Naive thymus-derived CD4-positive, alpha-beta T cell (primary cell): ENCODE measurements around the gene CTAGE1. TPM values are rescaled to one million over a fixed set of nuclear protein-coding genes. Genes with fewer than 3 reads are reported as not detected.

Experiments
- ATAC-seq: fragments of 150-1000 bp; cut with Tn5 transposase; 2 replicates; pipeline ENCODE4 v1.10.0; 2021; ENCODE audit warnings: mild to moderate bottlenecking, moderate library complexity
- CTCF ChIA-PET: fragments of 350-600 bp; sonication (Branson Sonifier 250); formaldehyde crosslinking; loops from one replicate; lab custom pipeline; 2021; ENCODE audit warnings: antibody characterized with exemption; lab: Charles Lee
- POLR2A ChIA-PET: fragments of 350-600 bp; sonication (Branson Sonifier 250); formaldehyde crosslinking; loops from one replicate; lab custom pipeline; 2021; ENCODE audit warnings: antibody characterized with exemption, inconsistent platforms; lab: Charles Lee
- DNase-seq, 9 donors: peaks; one replicate each; pipeline versions ENCODE4 v3.0.0 to v3.0.0-alpha.2; 2020 to 2022; ENCODE audit warnings: mixed read lengths in 1 of 9
- H3K27ac ChIP-seq: one replicate; pipeline ENCODE4 v1.7.0; 2013; ENCODE audit warnings: mild to moderate bottlenecking, low read depth, low read length, moderate library complexity
- H3K27me3 ChIP-seq, 2 donors: one replicate each; pipeline ENCODE4 v1.7.0; 2013; ENCODE audit warnings: low read length in 2 of 2, mild to moderate bottlenecking in 2 of 2, moderate library complexity in 2 of 2; ENCODE audit not compliant: control insufficient read depth in 2 of 2, insufficient read depth in 2 of 2
- H3K36me3 ChIP-seq, 3 experiments: 1 replicate in 2 of 3; 2 replicates in 1 of 3; pipeline ENCODE4 v1.7.0; 2013; ENCODE audit warnings: low read length in 3 of 3, mild to moderate bottlenecking in 3 of 3, moderate library complexity in 1 of 3; ENCODE audit not compliant: insufficient read depth in 3 of 3, control insufficient read depth in 2 of 3
- H3K4me1 ChIP-seq, 2 donors: one replicate each; pipeline ENCODE4 v1.7.0; 2013; ENCODE audit warnings: low read length in 2 of 2, mild to moderate bottlenecking in 2 of 2, moderate library complexity in 1 of 2; ENCODE audit not compliant: control insufficient read depth in 2 of 2, insufficient read depth in 2 of 2
- H3K4me3 ChIP-seq: 2 replicates; pipeline ENCODE4 v1.7.0; 2013; ENCODE audit warnings: mild to moderate bottlenecking, low read length
- H3K9me3 ChIP-seq, 3 experiments: 1 replicate in 2 of 3; 2 replicates in 1 of 3; pipeline ENCODE4 v1.7.0; 2013; ENCODE audit warnings: low read length in 3 of 3; ENCODE audit not compliant: control insufficient read depth in 2 of 3
- H3K27ac Mint-ChIP-seq, 9 donors: one replicate each; pipeline ENCODE4 v1.8.0; 2020 to 2022; ENCODE audit warnings: mixed read lengths in 9 of 9, mild to moderate bottlenecking in 8 of 9, moderate library complexity in 5 of 9, inconsistent platforms in 2 of 9
- H3K27me3 Mint-ChIP-seq, 5 donors: one replicate each; pipeline ENCODE4 v1.8.0; 2021 to 2022; ENCODE audit warnings: mixed read lengths in 5 of 5, mild to moderate bottlenecking in 1 of 5
- H3K36me3 Mint-ChIP-seq, 5 donors: one replicate each; pipeline ENCODE4 v1.8.0; 2020 to 2022; ENCODE audit warnings: mixed read lengths in 5 of 5, mild to moderate bottlenecking in 3 of 5, inconsistent platforms in 1 of 5
- H3K4me1 Mint-ChIP-seq, 7 donors: one replicate each; pipeline ENCODE4 v1.8.0; 2020 to 2022; ENCODE audit warnings: mixed read lengths in 7 of 7, mild to moderate bottlenecking in 3 of 7, inconsistent platforms in 1 of 7
- H3K4me3 Mint-ChIP-seq, 10 donors: one replicate each; pipeline ENCODE4 v1.8.0; 2020 to 2022; ENCODE audit warnings: mild to moderate bottlenecking in 10 of 10, mixed read lengths in 10 of 10, moderate library complexity in 6 of 10, inconsistent platforms in 2 of 10
- H3K9me3 Mint-ChIP-seq, 11 donors: one replicate each; pipeline ENCODE4 v1.8.0; 2020 to 2022; ENCODE audit warnings: mixed read lengths in 11 of 11, mild to moderate bottlenecking in 4 of 11, inconsistent platforms in 1 of 11, moderate library complexity in 1 of 11
- intact Hi-C, 2 donors: fragments of 100-400 bp; cut with micrococcal nuclease; formaldehyde crosslinking; loops; one replicate each; pipeline ENCODE4 v1.15.1; 2023
- polyA plus RNA-seq, 2 donors: library from polyadenylated mRNA; unstranded; fragments of 300-500 nt; fragmentation: Illumina TruSeq; gene quantifications; one replicate each; pipeline ENCODE4 v1.2.3, GENCODE V29; 2021
- total RNA-seq, 6 experiments: library from RNA in 5 of 6; stranded (reverse) in 5 of 6; gene quantifications; 1 replicate in 5 of 6; 2 replicates in 1 of 6; pipeline ENCODE4 v1.2.3 and lab custom pipeline; 2021 to 2026

CTAGE1 gene
- total and polyA plus RNA-seq, 7 experiments from 2014 or later, result not detected

- no peak overlapping the region for H3K4me3 Mint-ChIP-seq
- ChIA-PET CTCF (no interaction called here), POLR2A (no interaction called here)
- peaks cover 0 to 10% (median 3%) of the 10 kb centered on the region in 11 donors for H3K9me3 Mint-ChIP-seq
- intact Hi-C loops, result no loop called here
- peaks cover 0 to 3% (median 0%) of the 10 kb centered on the region in 5 donors for H3K36me3 Mint-ChIP-seq
- Histone ChIP-seq H3K27me3 (no peaks in the 10 kb centered on the region), H3K9me3 (no peaks in the 10 kb centered on the region), H3K4me3 (no peak overlapping the region), H3K4me1 (peaks cover 0 to 6% of the 10 kb centered on the region in 2 donors), H3K27ac (no peak overlapping the region), H3K36me3 (no peaks in the 10 kb centered on the region)
- no peaks in the 10 kb centered on the region for H3K4me1 Mint-ChIP-seq
- peaks cover 0 to 5% (median 0%) of the 10 kb centered on the region in 5 donors for H3K27me3 Mint-ChIP-seq
- ATAC-seq (peak; percentile 69), DNase-seq (no peak)
- no peak overlapping the region for H3K27ac Mint-ChIP-seq
These were observed 32.0 kb downstream of the CTAGE1 start for GRCh38 chr18:22385718-22386117.

GRCh38 chr18:22378672-22379282 lies 38.9 kb downstream of the CTAGE1 start:
- ChIA-PET CTCF (no interaction called here), POLR2A (no interaction called here)
- Histone ChIP-seq H3K9me3 (no peaks in the 10 kb centered on the region), H3K27me3 (no peaks in the 10 kb centered on the region), H3K27ac (no peak overlapping the region), H3K4me3 (no peak overlapping the region), H3K36me3 (no peaks in the 10 kb centered on the region), H3K4me1 (no peaks in the 10 kb centered on the region)
- H3K4me3 Mint-ChIP-seq, result no peak overlapping the region
- no peaks in the 10 kb centered on the region for H3K4me1 Mint-ChIP-seq
- peaks cover 0 to 6% (median 0%) of the 10 kb centered on the region in 5 donors for H3K27me3 Mint-ChIP-seq
- DNase-seq (no peak), ATAC-seq (peak; percentile 66)
- H3K27ac Mint-ChIP-seq, result no peak overlapping the region
- H3K36me3 Mint-ChIP-seq, result no peaks in the 10 kb centered on the region
- intact Hi-C loops, result no loop called here
- H3K9me3 Mint-ChIP-seq, result peaks cover 0 to 6% (median 0%) of the 10 kb centered on the region in 11 donors

- Histone ChIP-seq H3K9me3 (no peaks in the 10 kb centered on the region), H3K27ac (no peak overlapping the region), H3K27me3 (no peaks in the 10 kb centered on the region), H3K4me1 (no peaks in the 10 kb centered on the region), H3K4me3 (no peak overlapping the region), H3K36me3 (no peaks in the 10 kb centered on the region)
- Mint-ChIP-seq H3K4me1 (no peaks in the 10 kb centered on the region), H3K9me3 (peaks cover 0 to 6% (median 0%) of the 10 kb centered on the region in 11 donors), H3K27ac (no peak overlapping the region), H3K27me3 (peaks cover 0 to 6% (median 0%) of the 10 kb centered on the region in 5 donors), H3K36me3 (no peaks in the 10 kb centered on the region), H3K4me3 (no peak overlapping the region)
- ChIA-PET POLR2A (no interaction called here), CTCF (no interaction called here)
- ATAC-seq (no peak), DNase-seq (no peak)
- intact Hi-C loops, result no loop called here
These were observed 39.9 kb downstream of the CTAGE1 start for GRCh38 chr18:22377769-22378168.

- no peak for ATAC-seq
- no peaks in the 10 kb centered on the region for H3K27me3 ChIP-seq
- H3K36me3 Mint-ChIP-seq, result peaks cover 0 to 4% (median 0%) of the 10 kb centered on the region in 5 donors
- no peak overlapping the region for H3K4me3 ChIP-seq
- no peak for DNase-seq
- no peaks in the 10 kb centered on the region for H3K9me3 ChIP-seq
- H3K27me3 Mint-ChIP-seq, result peaks cover 0 to 11% (median 6%) of the 10 kb centered on the region in 5 donors
- H3K9me3 Mint-ChIP-seq, result peaks cover 0 to 20% (median 1%) of the 10 kb centered on the region in 11 donors
- no peaks in the 10 kb centered on the region for H3K4me1 Mint-ChIP-seq
- H3K4me3 Mint-ChIP-seq, result no peak overlapping the region
- intact Hi-C loops, result no loop called here
- no peaks in the 10 kb centered on the region for H3K4me1 ChIP-seq
- H3K27ac Mint-ChIP-seq, result no peak overlapping the region
- ChIA-PET POLR2A (no interaction called here), CTCF (no interaction called here)
- no peaks in the 10 kb centered on the region for H3K36me3 ChIP-seq
- no peak overlapping the region for H3K27ac ChIP-seq
These were observed 47.3 kb downstream of the CTAGE1 start for GRCh38 chr18:22370414-22370813.

DNA sequence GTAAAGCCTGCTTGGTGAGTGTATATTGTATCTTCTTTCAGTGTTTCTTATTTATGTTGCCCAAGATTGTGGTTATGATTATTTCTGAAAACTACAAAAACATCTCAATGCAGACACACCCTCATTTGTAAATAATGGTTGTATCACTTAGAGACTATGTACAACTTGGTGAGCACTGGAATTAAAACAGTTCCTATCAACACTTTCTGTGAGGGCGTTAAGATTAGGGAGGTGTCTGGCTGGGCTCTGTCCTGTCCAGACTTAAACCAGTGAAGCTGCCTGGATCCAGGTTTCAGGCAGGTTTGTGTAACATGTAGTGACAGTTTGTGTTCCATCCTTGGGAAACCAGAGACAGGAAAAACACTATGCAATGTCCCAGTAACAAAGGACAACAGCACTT lies 49.7 kb downstream of the CTAGE1 start:
- H3K27me3 Mint-ChIP-seq, result peaks cover 0 to 11% (median 5%) of the 10 kb centered on the region in 5 donors
- Histone ChIP-seq H3K9me3 (no peaks in the 10 kb centered on the region), H3K4me1 (no peaks in the 10 kb centered on the region), H3K27ac (no peak overlapping the region), H3K27me3 (no peaks in the 10 kb centered on the region), H3K4me3 (no peak overlapping the region), H3K36me3 (no peaks in the 10 kb centered on the region)
- DNase-seq (no peak), ATAC-seq (no peak)
- no peaks in the 10 kb centered on the region for H3K4me1 Mint-ChIP-seq
- CTCF ChIA-PET, result no interaction called here
- intact Hi-C loops, result no loop called here
- H3K9me3 Mint-ChIP-seq, result peaks cover 0 to 15% (median 0%) of the 10 kb centered on the region in 11 donors
- POLR2A ChIA-PET, result no interaction called here
- H3K4me3 Mint-ChIP-seq, result no peak overlapping the region
- H3K27ac Mint-ChIP-seq, result no peak overlapping the region
- H3K36me3 Mint-ChIP-seq, result peaks cover 0 to 4% (median 0%) of the 10 kb centered on the region in 5 donors

GRCh38 chr18:22367303-22367702 lies 50.4 kb downstream of the CTAGE1 start:
- H3K27ac ChIP-seq, result no peak overlapping the region
- no peaks in the 10 kb centered on the region for H3K4me1 Mint-ChIP-seq
- DNase-seq (no peak), ATAC-seq (no peak)
- H3K36me3 ChIP-seq, result no peaks in the 10 kb centered on the region
- H3K4me1 ChIP-seq, result no peaks in the 10 kb centered on the region
- no peaks in the 10 kb centered on the region for H3K9me3 ChIP-seq
- POLR2A ChIA-PET, result no interaction called here
- intact Hi-C loops, result no loop called here
- no peaks in the 10 kb centered on the region for H3K27me3 ChIP-seq
- peaks cover 0 to 4% (median 0%) of the 10 kb centered on the region in 5 donors for H3K36me3 Mint-ChIP-seq
- CTCF ChIA-PET, result no interaction called here
- no peak overlapping the region for H3K4me3 ChIP-seq
- no peak overlapping the region for H3K27ac Mint-ChIP-seq
- H3K9me3 Mint-ChIP-seq, result peaks cover 0 to 11% (median 0%) of the 10 kb centered on the region in 11 donors
- H3K4me3 Mint-ChIP-seq, result no peak overlapping the region
- H3K27me3 Mint-ChIP-seq, result peaks cover 0 to 11% (median 5%) of the 10 kb centered on the region in 5 donors

- Mint-ChIP-seq H3K4me1 (no peaks in the 10 kb centered on the region), H3K27ac (no peak overlapping the region), H3K4me3 (no peak overlapping the region), H3K27me3 (peaks cover 0 to 5% (median 0%) of the 10 kb centered on the region in 5 donors), H3K36me3 (no peaks in the 10 kb centered on the region), H3K9me3 (peaks cover 0 to 5% (median 0%) of the 10 kb centered on the region in 11 donors)
- ChIA-PET POLR2A (no interaction called here), CTCF (no interaction called here)
- Histone ChIP-seq H3K9me3 (no peaks in the 10 kb centered on the region), H3K36me3 (no peaks in the 10 kb centered on the region), H3K27ac (no peak overlapping the region), H3K4me1 (no peaks in the 10 kb centered on the region), H3K4me3 (no peak overlapping the region), H3K27me3 (no peaks in the 10 kb centered on the region)
- intact Hi-C loops, result loop anchor here in 1 of 2 donors (5.0 kb wide), 1 partner anchor 367 kb away; no protein-coding TSS in a partner anchor
- DNase-seq, result no peak
- peak; percentile 38 for ATAC-seq
These were observed 53.8 kb downstream of the CTAGE1 start for GRCh38 chr18:22363867-22364463.
